Eye (tissue), 1 donor: ENCODE measurements around the gene KPTN.

Experiments
- DNase-seq: peaks from one replicate; pipeline ENCODE4 v3.0.0-alpha.2; 2015

KPTN gene

GRCh38 chr19:47432091-47432490 lies 51.9 kb downstream of the KPTN start:
- DNase-seq, result no peak

- peak; percentile 59 for DNase-seq
These were observed 53.8 kb downstream of the KPTN start for GRCh38 chr19:47430041-47430802.

GRCh38 chr19:47429140-47429793 lies 54.8 kb downstream of the KPTN start:
- no peak for DNase-seq

GRCh38 chr19:47428177-47428894 lies 55.7 kb downstream of the KPTN start:
- peak; percentile 96 for DNase-seq

GRCh38 chr19:47427241-47428176 lies 56.5 kb downstream of the KPTN start:
- peak; percentile 91 for DNase-seq
